LoVo (cell line): ENCODE data around the gene SMIM24.

Experiments
- DNase-seq: peaks from one replicate; pipeline ENCODE4 v3.0.0-alpha.2; 2016; ENCODE audit warnings: low spot score

Gene SMIM24

DNA sequence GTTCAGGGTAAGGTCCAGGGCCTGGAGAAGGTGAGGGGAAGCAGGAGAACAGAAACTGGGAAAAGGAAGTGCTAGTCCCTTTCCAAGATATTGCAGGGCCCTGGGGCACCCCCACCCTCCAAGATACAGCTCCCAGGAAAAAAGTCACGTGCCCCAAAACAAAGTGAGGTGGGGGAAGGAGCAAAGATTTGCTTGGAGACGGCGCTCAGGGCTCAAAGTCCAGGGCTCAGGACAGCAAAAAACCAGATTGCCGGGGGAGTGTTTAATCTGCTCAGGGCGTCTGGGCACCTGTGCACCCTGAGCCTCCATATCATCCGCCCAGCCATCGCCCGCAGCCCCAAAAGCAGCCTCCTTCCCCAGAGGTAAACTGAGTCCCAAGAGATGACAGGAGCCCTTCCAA is 6.3 kb downstream of the SMIM24 start:
- no peak for DNase-seq

DNA sequence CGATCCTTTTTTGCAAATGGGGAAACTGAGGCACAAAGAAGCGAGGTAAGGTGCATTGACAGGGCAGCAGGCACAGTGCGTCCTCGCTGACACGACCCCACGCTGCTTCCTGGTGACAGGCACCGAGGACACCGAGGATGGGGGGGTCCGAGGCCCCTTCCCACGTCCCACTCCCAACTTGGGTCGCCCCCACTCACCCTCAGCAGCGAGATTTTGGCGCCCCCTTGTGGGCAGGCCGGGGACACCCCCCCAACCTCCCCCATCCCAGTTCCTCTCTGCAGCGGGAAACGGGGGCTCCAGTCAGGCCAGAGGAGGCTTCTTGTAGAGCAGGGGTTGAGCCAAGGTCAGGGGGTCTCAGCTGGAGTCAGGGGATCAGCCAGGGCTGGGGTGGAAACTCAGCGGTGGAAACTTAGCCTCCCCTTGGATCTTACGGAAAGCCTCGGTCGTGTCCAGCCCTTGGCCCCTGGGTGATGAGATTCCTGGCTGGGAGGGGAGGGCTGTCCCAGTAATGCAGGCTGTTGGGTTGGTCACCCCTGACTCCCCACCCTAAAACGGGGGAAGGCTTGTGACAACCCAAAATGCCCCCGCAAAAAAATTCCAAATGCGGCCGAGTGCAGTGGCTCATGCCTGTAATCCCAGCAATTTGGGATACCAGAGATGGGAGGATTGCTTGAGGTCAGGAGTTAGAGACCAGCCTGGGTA is 8.2 kb downstream of the SMIM24 start:
- no peak for DNase-seq

DNA sequence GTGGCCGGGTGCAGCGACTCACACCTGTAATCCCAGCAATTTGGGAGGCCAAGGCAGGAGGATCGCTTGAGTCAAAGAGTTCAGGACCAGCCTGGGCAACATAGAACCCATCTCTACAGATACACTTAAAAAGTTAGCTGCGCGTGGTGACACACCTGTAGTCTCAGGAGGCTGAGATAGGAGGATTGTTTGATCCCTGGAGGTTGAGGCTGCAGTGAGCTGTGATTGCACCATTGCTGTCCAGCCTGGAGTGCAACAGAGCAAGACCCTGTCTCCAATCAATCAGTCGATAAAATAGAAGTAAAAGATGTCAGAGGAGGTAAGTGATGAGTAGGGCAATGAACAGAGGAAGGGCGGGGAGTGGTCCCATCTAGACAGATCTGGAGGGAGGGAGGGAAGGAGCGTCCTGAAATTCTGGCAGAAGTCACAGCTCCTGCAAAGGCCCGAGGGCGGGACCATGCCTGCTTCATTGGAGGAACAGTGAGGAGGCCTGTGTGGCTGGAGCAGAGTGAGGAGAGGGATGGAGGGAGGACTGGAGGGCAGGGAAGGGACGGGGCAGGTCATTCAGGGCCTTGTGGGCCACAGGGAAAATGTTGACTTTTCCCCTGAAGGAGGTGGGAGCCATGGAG is 9.7 kb downstream of the SMIM24 start:
- no peak for DNase-seq

DNA sequence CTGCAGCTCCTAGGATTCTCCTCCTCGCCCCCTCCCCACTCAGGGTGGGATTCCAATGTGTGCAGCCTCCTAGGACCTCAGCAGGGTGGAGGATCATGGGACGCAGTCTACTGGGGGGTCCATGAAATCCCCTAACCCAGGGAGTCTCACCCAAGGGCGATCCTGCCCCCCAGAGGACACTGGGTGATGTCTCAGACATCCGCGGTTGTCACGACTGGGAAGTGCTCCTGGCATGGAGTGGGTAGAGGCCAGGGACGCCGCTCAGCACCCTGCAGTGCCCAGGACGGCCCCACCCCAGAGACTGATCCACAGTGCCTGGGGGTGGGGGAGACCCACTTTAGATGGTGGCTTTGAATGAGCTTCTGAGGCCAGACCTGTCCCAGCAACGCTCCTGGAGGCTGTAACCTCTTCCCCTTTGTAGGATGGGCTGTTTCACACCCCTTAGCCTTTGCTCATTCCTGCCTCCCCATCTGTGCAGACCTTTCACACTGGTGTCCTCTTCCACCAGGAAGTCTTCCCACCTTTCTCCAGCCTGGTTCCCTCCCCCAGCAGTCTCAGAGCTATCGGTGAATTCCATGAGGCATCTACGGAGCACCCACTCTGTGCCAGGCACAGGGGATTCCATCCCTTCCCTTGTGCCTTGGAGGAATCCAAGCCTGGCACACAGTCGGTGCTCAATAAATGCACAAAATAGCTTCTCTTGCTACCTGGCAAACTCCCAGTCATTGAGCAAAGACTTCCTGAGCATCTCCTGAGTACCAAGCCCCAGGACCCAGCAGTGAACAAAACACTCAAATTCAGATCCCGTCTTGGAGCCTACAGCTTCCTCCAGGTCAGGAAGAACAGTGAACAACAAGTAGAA is 10.5 kb downstream of the SMIM24 start:
- DNase-seq = no peak

DNA sequence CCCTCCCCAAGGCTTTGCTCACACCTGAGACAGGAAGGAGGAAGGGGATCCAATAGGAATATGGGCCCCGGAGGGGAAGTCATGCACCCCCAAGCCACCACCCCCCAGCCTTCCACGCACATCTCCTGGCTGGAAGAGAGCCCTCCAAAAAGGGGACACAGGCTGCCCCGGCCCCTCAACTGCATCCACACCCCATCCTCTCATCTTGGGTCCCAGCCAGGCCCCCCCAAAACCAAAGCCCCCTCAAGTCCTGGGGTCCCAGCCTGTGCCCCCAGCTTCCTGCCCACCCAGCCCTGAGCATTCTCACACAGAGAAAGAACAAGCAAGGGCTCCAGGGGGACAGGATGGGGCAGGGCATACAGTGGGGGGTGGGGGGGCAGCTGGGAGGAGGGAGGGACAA is 12.1 kb downstream of the SMIM24 start:
- DNase-seq = no peak

DNA sequence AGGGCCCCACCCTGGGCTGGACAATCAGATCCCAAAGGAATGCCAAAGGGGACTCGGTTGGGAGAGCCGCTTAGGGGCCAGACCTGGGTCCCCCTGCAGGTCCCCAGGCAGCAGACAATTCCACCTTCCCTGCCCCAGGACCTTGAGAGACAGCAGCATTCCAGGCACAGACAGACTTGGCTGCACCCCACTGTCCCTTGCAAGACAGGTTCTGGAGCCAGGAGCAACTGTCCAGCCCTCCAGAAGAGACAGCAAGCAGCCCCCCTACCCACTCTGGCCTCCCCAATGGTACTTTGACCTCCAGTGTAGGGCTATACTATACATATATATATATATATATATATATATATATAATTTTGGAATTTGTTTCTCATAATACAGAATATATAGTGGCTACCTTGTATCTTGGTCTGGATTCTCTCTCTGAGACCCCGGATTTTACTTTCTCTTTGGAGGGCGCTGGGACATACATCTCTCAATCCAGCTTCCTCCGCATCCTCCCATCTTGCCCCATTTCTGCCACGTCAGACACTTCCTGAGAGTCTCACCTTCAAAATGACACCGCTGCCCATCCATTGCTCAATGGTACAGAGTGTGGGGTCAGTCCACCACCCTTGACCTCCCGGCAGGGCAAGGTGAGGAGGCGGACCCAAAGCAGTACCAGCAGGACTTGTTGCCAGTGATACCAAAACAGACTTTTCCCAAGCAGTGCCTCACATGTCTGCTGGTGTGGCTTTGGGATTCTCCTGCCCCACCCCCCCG is 12.7 kb downstream of the SMIM24 start:
- no peak for DNase-seq

DNA sequence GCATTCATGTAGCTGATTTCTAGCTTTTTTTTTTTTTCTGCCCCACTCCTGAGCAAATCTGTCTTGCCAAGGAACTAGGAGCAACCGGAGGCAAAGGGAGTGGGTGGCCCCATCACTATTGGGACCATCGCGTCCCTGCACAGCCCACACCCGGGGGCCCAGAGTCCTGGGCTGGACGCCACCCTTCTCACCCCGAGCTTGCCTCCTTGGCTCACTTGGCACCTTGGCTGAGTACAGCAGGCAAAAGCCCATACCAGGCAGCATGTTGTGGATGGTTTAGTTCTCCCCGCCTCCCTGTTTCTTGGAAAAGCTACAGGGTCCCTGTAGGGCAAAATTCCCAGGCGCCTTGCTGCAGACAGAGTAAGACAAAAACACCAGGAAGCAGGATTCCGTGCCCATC is 13.7 kb downstream of the SMIM24 start:
- DNase-seq = no peak

DNA sequence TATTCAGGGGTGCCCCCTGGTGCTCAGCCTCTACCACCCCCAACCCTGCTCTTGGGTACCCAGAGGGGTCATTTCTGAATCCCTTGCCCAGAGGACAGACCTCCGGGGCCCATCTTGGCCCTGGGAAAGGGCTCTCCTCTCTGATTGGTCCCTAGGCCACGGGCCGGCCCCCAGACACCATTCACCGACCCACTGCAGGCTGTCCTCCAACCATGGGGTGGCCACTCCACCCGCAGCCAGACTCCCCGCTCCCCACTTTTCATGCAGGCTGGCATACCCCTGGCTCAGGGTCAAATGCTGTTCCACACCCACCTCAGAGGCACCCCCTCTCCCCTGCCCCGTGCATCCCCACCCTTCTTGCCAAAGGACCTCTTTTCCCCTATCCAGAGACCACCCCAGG is 14.8 kb downstream of the SMIM24 start:
- DNase-seq = no peak

DNA sequence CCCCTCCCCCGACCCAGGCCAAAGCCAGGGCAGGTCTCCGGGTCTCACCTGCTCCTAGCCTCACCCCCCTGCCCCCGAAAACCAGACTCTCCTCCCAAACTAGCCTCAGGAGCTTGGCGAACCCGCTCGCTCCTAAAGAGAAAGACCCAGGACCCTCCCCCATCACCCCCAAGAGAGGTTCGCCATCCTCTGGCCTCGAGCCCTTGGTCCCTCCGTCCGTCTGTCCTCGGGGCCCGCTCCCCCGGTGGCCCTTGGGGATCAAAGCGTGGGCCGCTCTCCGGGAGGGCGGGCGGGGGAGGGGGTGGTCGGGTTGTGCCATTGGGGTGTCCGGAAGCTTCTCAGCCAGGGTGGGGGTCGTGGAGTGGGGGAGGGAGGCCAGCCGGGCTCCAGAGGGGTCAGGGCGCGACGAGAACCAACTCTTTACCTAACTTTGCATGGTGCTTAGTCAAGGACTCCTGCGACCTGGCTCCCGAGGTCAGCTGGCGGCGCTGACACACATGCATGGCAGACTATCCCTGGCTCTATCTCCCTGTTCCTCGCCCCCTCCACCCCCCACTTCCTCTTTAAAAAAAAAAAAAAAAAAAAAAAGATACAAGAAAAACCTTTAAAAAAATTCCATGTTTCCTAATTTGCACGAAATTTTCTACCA is 15.6 kb downstream of the SMIM24 start:
- no peak for DNase-seq

DNA sequence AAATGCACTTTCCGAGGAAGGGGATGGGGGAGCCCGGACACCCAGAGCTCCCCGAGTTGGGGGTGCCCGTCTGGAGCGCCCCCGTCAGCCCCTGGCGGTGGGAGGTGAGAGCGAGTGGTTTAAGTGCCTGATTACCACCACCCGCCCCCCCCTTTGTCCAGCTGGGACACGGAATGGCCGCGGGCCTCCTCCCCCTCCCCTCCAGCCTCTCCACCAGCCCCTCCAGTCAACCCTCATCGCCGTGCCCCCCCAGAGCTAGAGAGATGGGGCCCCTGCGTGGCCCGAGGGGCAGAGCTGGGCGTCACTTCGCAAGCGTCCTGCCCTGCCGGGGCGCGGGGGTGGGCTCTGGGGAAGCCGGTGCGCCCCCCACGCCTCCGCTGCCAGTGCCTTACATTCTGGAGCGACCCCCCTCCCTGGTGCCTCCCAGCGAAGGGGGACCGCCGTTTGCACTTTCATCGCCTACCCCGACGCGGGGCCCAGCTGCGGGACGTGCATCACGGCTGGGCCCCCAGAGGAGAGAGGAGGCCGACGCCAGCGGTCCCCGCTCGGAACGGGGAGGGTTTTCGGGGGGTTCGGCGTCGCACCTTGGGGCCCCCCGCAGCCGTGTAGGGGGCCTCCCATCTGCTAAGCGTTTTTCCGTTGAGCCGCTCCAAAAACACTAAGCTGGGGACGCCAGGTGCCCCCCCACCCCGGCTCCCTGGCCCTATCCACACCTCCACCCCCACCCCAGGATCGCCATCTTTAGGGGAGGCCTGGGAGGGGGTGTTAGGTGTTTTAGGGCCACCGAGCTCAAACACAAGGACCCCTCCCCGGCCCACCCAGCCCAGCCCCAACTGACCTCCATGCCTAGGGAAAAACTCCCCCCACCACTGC is 16.4 kb downstream of the SMIM24 start:
- no peak for DNase-seq

DNA sequence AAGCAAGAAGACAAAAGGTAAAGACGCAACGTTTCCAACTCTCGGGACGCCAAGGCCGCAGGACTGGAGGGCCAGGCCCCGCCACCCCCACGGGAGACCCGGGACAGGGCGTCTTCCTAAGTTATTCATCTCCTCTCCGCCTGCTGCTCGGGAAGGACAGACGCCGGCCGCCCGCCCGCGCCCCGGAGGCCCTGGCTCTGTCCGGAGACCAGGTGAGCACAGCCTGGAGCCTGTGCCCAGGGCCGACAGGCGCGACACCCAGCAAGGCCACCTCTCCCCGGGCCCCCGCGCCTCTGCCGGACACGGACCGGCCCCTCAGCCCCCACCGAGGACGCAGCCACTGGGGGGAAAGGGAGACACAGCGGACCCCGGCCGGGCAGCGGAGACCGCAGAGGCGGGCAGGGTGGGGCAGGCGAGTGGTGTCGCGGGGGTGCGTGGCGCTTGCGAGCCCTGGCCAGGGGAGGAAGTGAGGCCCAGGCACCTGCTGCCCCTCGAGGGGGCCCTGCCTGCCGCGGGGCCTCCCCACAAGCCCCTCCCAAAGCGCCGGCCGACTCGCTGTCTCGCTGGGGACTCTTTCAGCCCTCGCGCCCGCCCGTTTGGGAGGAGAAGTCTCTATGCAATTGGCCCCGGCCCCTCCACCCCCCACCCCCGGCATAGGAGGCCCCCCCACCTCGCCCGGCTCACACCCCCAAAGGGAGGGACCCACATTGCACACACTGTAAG is 17.2 kb downstream of the SMIM24 start:
- DNase-seq = no peak

DNA sequence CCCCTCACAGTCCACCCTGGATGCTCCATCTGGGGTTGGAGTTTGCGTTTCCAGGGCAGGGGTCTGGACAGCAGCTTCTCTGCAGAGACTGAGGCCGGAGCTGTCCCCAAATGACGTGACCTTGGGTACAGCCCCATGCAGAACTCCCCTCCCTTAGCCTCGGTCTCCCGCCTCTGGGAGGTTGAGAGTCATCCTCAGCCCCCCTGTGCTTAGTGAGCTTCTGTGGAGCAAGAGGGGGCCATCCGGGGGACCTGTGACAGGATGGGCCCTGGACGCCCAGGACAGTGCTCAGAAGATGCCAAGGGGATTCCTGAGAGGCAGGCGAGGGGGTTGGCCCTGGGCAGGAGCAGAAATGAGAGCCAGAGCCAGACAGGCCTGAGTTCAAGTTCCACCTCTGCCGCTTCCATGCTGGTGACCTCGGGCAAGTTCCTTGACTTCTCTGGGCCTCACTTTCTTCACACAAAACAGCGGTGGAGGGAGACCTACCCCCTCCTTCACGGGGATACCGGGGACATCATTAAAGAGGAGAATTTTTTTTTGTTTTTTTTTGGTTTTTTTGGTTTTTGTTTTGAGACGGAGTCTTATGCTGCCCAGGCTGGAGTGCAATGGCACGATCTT is 20.3 kb downstream of the SMIM24 start:
- no peak for DNase-seq

DNA sequence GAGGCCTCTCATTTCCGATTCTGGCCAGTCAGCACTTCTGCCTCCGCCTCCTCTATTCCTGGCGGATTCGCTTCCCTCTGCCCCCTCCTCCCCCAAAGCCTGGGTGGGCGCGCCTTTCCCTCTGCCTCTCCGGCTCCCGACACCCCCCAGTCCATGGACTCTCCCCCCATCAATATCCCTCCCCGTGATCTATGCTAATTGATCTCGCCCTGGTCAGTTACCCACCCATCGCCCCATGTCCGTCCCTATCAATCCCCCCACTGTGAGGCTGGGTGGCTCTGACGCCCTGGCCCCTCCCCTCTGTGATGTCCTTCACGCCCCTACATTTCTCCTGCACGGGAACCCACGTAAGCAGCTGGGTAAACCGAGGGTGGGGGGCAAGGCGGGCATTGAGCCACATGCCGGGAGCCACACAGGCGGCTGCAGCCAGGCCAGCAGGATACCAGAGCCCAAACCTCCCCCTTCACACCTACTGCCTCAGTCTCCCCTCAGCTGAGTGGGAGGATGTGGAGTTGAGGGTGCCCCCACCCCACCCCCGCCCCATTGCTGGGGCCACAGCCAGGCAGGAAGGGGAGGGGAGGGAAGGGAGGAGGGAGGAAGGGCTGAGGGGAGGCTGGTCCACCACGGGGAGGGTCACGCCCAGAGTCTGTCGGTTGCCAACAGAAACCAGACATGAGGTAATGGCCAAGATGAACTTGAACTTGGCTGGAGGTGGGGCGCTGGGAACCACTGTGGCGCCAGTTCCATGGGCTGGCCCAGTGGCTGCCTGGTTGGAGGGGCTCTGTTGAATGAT is 21.0 kb downstream of the SMIM24 start:
- DNase-seq = no peak

DNA sequence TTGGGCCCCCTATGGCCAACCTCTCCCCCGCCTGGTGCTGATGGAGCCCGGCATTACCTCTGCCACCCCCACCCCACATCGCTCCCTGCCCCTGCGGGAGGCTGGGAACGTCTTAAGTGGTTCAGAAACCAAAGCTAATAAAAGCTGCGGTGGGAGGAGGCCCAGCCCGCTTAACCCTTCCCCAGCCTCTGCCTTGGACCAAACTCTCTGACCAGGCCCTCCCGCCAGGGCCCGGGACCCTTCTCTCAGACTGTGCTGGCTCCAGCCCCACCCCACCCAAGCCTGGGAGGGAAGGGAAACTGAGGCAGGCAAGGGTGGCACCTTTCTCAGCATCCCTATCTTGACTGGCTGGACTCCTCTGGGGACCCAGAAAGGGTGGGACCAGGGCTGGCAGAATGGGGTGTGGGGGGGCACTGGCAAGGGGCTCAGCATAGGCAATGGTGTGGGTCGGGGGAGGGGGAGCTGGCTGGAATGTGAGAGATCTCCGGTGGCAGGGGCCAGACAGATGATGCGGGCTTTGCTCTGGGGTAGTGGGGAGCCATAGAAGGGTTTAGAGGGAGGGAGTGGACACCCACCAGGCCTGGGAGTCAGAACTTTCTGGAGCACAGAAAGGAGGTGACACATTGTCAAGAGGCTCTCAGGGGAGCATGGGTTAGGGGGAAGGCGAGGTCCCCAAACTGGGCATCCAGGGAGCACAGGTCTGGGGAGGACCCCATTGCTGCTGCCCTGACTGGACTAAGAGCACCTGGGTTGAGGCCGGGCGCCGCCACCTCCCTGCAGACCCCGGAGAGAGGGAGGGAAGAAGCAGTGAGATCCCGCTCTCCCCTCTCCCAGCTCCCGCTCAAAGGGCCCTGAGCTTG is 21.9 kb downstream of the SMIM24 start:
- no peak for DNase-seq

DNA sequence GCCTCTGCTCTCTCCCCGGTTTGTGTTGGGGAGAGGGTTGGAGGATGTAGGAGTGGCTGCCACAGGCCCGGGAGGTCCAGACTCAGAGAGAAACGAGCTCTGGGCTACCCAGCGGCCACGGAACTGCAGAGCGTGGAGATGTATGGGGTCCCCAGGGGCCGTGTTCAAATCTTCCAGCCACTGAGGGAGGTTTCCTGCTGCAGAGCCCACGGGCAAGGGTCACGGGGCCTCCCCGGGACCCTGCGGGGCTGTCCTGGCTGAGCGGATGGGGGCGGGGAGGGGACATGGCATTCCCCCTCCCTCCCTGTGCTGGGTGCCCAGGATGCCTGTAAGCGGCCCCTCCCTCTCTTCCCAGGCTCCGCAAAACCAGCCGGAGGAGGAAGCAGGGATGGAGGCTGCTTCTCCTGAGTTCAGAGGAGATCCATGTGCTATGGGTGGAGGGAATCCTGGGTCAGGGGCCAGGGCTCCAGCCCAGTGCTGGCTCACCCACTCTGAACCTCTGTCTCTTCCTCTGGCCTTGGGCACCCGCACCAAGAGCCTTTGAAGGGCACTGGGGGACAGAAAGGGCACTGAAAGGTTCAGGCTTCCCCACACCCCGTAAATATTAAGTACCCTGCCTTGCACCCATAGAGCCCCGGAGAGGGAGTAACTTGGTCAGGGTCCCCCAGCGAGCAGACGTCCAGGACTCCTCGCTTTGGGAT is 22.6 kb downstream of the SMIM24 start:
- no peak for DNase-seq

DNA sequence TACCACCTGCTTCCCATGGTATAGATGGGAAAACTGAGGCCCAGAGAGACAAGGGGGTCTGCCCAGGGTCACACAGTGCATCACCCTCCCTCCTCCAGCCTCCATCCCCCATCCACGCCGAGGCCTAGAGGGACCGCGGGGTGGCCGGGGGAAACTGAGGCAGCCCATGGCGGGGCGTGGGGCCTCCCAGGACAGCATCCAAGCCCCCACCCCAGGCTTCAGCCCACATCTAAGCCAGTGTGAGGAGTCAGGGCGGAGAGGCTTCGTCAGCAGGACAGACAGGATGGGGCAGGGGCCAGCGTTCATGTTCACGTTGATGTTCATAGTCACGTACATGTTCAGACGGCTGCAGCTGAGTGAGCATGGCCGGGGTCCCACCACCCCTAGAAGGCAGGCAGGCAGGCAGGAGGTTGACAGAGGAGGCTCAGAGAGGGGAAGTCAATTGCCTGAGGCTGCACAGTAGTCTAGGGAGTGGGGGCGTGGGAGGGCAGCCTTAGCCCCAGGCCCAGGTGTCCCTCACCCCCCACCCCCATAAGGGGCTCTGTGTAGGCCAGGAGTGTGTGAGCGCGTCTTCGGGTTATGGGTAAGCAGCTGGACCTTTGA is 23.3 kb downstream of the SMIM24 start:
- no peak for DNase-seq
